Measurements from ENCODE around the gene TSPYL4.
A peak's percentile ranks its signal among the peaks of the same experiment; 100 is the strongest.

- TF ChIP-seq EZH2 (IDR thresholded peaks at IDR 0.05; ENCODE audit: borderline replicate concordance, low read length) = no peak
- TF ChIP-seq, protein P1, sequence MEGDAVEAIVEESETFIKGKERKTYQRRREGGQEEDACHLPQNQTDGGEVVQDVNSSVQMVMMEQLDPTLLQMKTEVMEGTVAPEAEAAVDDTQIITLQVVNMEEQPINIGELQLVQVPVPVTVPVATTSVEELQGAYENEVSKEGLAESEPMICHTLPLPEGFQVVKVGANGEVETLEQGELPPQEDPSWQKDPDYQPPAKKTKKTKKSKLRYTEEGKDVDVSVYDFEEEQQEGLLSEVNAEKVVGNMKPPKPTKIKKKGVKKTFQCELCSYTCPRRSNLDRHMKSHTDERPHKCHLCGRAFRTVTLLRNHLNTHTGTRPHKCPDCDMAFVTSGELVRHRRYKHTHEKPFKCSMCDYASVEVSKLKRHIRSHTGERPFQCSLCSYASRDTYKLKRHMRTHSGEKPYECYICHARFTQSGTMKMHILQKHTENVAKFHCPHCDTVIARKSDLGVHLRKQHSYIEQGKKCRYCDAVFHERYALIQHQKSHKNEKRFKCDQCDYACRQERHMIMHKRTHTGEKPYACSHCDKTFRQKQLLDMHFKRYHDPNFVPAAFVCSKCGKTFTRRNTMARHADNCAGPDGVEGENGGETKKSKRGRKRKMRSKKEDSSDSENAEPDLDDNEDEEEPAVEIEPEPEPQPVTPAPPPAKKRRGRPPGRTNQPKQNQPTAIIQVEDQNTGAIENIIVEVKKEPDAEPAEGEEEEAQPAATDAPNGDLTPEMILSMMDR (conservative IDR thresholded peaks at IDR 0.05 in 1 of 2, IDR thresholded peaks at IDR 0.05 in 1 of 2; ENCODE audit: extremely low read depth in 1 of 2, insufficient read depth in 1 of 2, low read depth in 1 of 2, low read length in 2 of 2) = peak; percentile 49 to 57
These were observed 36.8 kb downstream of the TSPYL4 start for GRCh38 chr6:116217069-116217468.
